Measurements from ENCODE around the gene TAGAP.

Gene TAGAP

GRCh38 chr6:159071843-159072769 lies 27.3 kb upstream of the TAGAP start:
- DNase-seq, result no peak

GRCh38 chr6:159068904-159069578 lies 24.2 kb upstream of the TAGAP start:
- DNase-seq, result no peak

GRCh38 chr6:159067334-159067733 lies 22.5 kb upstream of the TAGAP start:
- DNase-seq, result no peak

- DNase-seq, result no peak
These were observed 21.7 kb upstream of the TAGAP start for GRCh38 chr6:159066483-159066882.

- no peak for DNase-seq
These were observed 21.1 kb upstream of the TAGAP start for GRCh38 chr6:159065759-159066329.

- DNase-seq, result no peak
These were observed 20.3 kb upstream of the TAGAP start for GRCh38 chr6:159065091-159065490.

GRCh38 chr6:159064477-159064876 lies 19.7 kb upstream of the TAGAP start:
- DNase-seq, result no peak

- DNase-seq, result no peak
These were observed 18.8 kb upstream of the TAGAP start for GRCh38 chr6:159063549-159063948.

GRCh38 chr6:159062976-159063375 lies 18.2 kb upstream of the TAGAP start:
- DNase-seq, result no peak

GRCh38 chr6:159062564-159062945 lies 17.8 kb upstream of the TAGAP start:
- no peak for DNase-seq

- DNase-seq, result no peak
These were observed 17.2 kb upstream of the TAGAP start for GRCh38 chr6:159061805-159062563.

- DNase-seq, result no peak
These were observed 16.4 kb upstream of the TAGAP start for GRCh38 chr6:159061146-159061545.

- no peak for DNase-seq
These were observed 15.2 kb upstream of the TAGAP start for GRCh38 chr6:159059885-159060506.

- DNase-seq, result no peak
These were observed 14.3 kb upstream of the TAGAP start for GRCh38 chr6:159059141-159059540.

- DNase-seq, result no peak
These were observed 12.1 kb upstream of the TAGAP start for GRCh38 chr6:159056899-159057298.

- no peak for DNase-seq
These were observed 11.6 kb upstream of the TAGAP start for GRCh38 chr6:159056432-159056831.

- DNase-seq, result no peak
These were observed 11.2 kb upstream of the TAGAP start for GRCh38 chr6:159056003-159056402.

GRCh38 chr6:159053781-159054398 lies 9.1 kb upstream of the TAGAP start:
- DNase-seq, result no peak

- DNase-seq, result no peak
These were observed 7.9 kb upstream of the TAGAP start for GRCh38 chr6:159052720-159053119.

GRCh38 chr6:159047891-159048685 lies 3.3 kb upstream of the TAGAP start:
- no peak for DNase-seq

- DNase-seq, result no peak
These were observed 1.0 kb upstream of the TAGAP start for GRCh38 chr6:159045801-159046200.
